IPS-20b (cell line): ENCODE measurements around the gene TUBGCP5.
A peak's percentile ranks its signal among the peaks of the same experiment; 100 is the strongest.
"Not testable (repeated sequence)": the region's sequence is repeated elsewhere in the genome, so short reads cannot be mapped to it uniquely, and the experiment has no call there.

ENCODE experiments used
- H3K27ac ChIP-seq: one replicate; pipeline ENCODE4 v1.5.1; 2013; ENCODE audit warnings: low read length
- H3K27me3 ChIP-seq: 2 replicates; pipeline ENCODE4 v1.6.1; 2013; ENCODE audit warnings: mild to moderate bottlenecking, low read length, inconsistent platforms; ENCODE audit not compliant: insufficient read depth
- H3K36me3 ChIP-seq: 2 replicates; pipeline ENCODE4 v1.6.1; 2013; ENCODE audit warnings: low read depth, mild to moderate bottlenecking, inconsistent platforms, low read length, moderate library complexity; ENCODE audit not compliant: insufficient read depth
- H3K4me1 ChIP-seq: 2 replicates; pipeline ENCODE4 v1.6.1; 2013; ENCODE audit warnings: mild to moderate bottlenecking, control low read depth, inconsistent platforms, low read length, moderate library complexity; ENCODE audit not compliant: insufficient read depth
- H3K4me3 ChIP-seq: 2 replicates; pipeline ENCODE4 v1.5.1; 2013; ENCODE audit warnings: mild to moderate bottlenecking, low read length, inconsistent platforms
- H3K9ac ChIP-seq: 2 replicates; pipeline ENCODE4 v1.6.1; 2013; ENCODE audit warnings: low read depth, mild to moderate bottlenecking, inconsistent platforms, low read length, moderate library complexity
- H3K9me3 ChIP-seq: 2 replicates; pipeline ENCODE4 v1.6.1; 2013; ENCODE audit warnings: mild to moderate bottlenecking, low read depth, low read length, inconsistent platforms; ENCODE audit not compliant: insufficient read depth

The TUBGCP5 gene

GRCh38 chr15:22989576-22990477, 49.5 kb downstream of the TUBGCP5 start:
- no peaks in the 10 kb centered on the region for H3K27me3 ChIP-seq

GRCh38 chr15:22988811-22989210, 50.6 kb downstream of the TUBGCP5 start:
- Histone ChIP-seq H3K27ac (no peak overlapping the region), H3K9ac (no peak overlapping the region)

More at GRCh38 chr15:22989576-22990477, 49.5 kb downstream of the TUBGCP5 start:
- no peaks in the 10 kb centered on the region for H3K9me3 ChIP-seq
- no peak overlapping the region for H3K4me3 ChIP-seq
- no peak overlapping the region for H3K27ac ChIP-seq
- H3K9ac ChIP-seq = no peak overlapping the region
- no peaks in the 10 kb centered on the region for H3K4me1 ChIP-seq
- H3K36me3 ChIP-seq = peaks cover 12% of the 10 kb centered on the region

GRCh38 chr15:22981931-22982330, 57.4 kb downstream of the TUBGCP5 start:
- H3K27ac ChIP-seq, H3K4me1 ChIP-seq, H3K9ac ChIP-seq, H3K4me3 ChIP-seq, H3K36me3 ChIP-seq, H3K9me3 ChIP-seq: not testable (repeated sequence)
- peaks cover 43% of the 10 kb centered on the region for H3K27me3 ChIP-seq

More at GRCh38 chr15:22988811-22989210, 50.6 kb downstream of the TUBGCP5 start:
- H3K9me3 ChIP-seq = no peaks in the 10 kb centered on the region
- H3K27me3 ChIP-seq = no peaks in the 10 kb centered on the region
- H3K4me1 ChIP-seq = no peaks in the 10 kb centered on the region
- H3K36me3 ChIP-seq = peaks cover 2% of the 10 kb centered on the region; the same call in 1 of the 2 replicates
- no peak overlapping the region for H3K4me3 ChIP-seq

- Histone ChIP-seq H3K4me1 (peaks cover 6% of the 10 kb centered on the region; the same call in 1 of the 2 replicates), H3K9ac (peak overlapping the region; percentile 64; the same call in 1 of the 2 replicates), H3K27me3 (peaks cover 43% of the 10 kb centered on the region), H3K27ac (no peak overlapping the region), H3K4me3 (peak overlapping the region; percentile 79), H3K9me3 (no peaks in the 10 kb centered on the region), H3K36me3 (no peaks in the 10 kb centered on the region)
Measured at GRCh38 chr15:22981051-22981840, 58.1 kb downstream of the TUBGCP5 start.

- H3K27ac ChIP-seq = no peak within 1 kb of the TSS
Measured at GRCh38 chr15:22980189-22981050, 58.9 kb downstream of the TUBGCP5 start, which contains the start of gene CYFIP1. Gene CYFIP1 (minus strand): TSS chr15:22980368. CDS start chr15:22947285, 33,083 bp downstream.

GRCh38 chr15:22979238-22980188, 59.9 kb downstream of the TUBGCP5 start:
- H3K4me3 ChIP-seq = peak overlapping the region; percentile 85
- no peak overlapping the region for H3K27ac ChIP-seq
- H3K4me1 ChIP-seq = peaks cover 6% of the 10 kb centered on the region; the same call in 1 of the 2 replicates
- H3K36me3 ChIP-seq = no peaks in the 10 kb centered on the region
- peaks cover 43% of the 10 kb centered on the region for H3K27me3 ChIP-seq
- no peaks in the 10 kb centered on the region for H3K9me3 ChIP-seq
- peak overlapping the region; percentile 81; the same call in 1 of the 2 replicates for H3K9ac ChIP-seq

More at GRCh38 chr15:22980189-22981050, 58.9 kb downstream of the TUBGCP5 start, which contains the start of gene CYFIP1:
- peak within 1 kb of the TSS; percentile 85 for H3K4me3 ChIP-seq
- peaks cover 6% of the 10 kb centered on the region; the same call in 1 of the 2 replicates for H3K4me1 ChIP-seq
- H3K9ac ChIP-seq = peak within 1 kb of the TSS; percentile 81
- H3K27me3 ChIP-seq = peaks cover 43% of the 10 kb centered on the region
- H3K36me3 ChIP-seq = no peaks in the 10 kb centered on the region
- no peaks in the 10 kb centered on the region for H3K9me3 ChIP-seq

GRCh38 chr15:22978691-22979237, 60.6 kb downstream of the TUBGCP5 start:
- Histone ChIP-seq H3K36me3 (no peaks in the 10 kb centered on the region), H3K4me1 (peaks cover 6% of the 10 kb centered on the region; the same call in 1 of the 2 replicates), H3K27ac (no peak overlapping the region), H3K9ac (peak overlapping the region; percentile 81; the same call in 1 of the 2 replicates), H3K9me3 (no peaks in the 10 kb centered on the region), H3K4me3 (peak overlapping the region; percentile 85), H3K27me3 (peaks cover 43% of the 10 kb centered on the region)

- Histone ChIP-seq H3K36me3 (no peaks in the 10 kb centered on the region), H3K4me1 (peaks cover 6% of the 10 kb centered on the region; the same call in 1 of the 2 replicates), H3K4me3 (no peak overlapping the region), H3K27me3 (peaks cover 25% of the 10 kb centered on the region), H3K9ac (no peak overlapping the region), H3K27ac (no peak overlapping the region), H3K9me3 (no peaks in the 10 kb centered on the region)
Measured at GRCh38 chr15:22974745-22975144, 64.6 kb downstream of the TUBGCP5 start.

GRCh38 chr15:22973987-22974386, 65.4 kb downstream of the TUBGCP5 start:
- no peak overlapping the region for H3K9ac ChIP-seq
- H3K4me3 ChIP-seq = no peak overlapping the region
- no peaks in the 10 kb centered on the region for H3K36me3 ChIP-seq
- H3K27me3 ChIP-seq = peaks cover 17% of the 10 kb centered on the region
- no peaks in the 10 kb centered on the region for H3K9me3 ChIP-seq
- peaks cover 10% of the 10 kb centered on the region for H3K4me1 ChIP-seq
- no peak overlapping the region for H3K27ac ChIP-seq

GRCh38 chr15:22973286-22973685, 66.1 kb downstream of the TUBGCP5 start:
- Histone ChIP-seq H3K27ac (no peak overlapping the region), H3K9ac (no peak overlapping the region), H3K4me1 (peaks cover 8% of the 10 kb centered on the region), H3K27me3 (peaks cover 10% of the 10 kb centered on the region), H3K36me3 (no peaks in the 10 kb centered on the region), H3K9me3 (no peaks in the 10 kb centered on the region), H3K4me3 (no peak overlapping the region)
